SK-N-SH (cell line): Measurements from ENCODE around the gene CD300E.

Experiments used
- EZH2phosphoT487 ChIP-seq: fragments of 200-600 bp; sonication (generic); IDR thresholded peaks from 2 replicates; pipeline ENCODE4 v1.6.1; 2017; ENCODE audit warnings: low read depth, mixed run types, mild to moderate bottlenecking, antibody characterized with exemption, moderate library complexity, borderline replicate concordance
- POLR2AphosphoS5 ChIP-seq: IDR thresholded peaks from 2 replicates; pipeline ENCODE4 v1.6.1; 2012; ENCODE audit warnings: low read depth, low read length
- RAD21 ChIP-seq: IDR thresholded peaks from 2 replicates; pipeline ENCODE4 v1.6.1; 2012; ENCODE audit warnings: mild to moderate bottlenecking, low read length

GRCh38 chr17:74616696-74617095, 6.8 kb downstream of the CD300E start:
- TF ChIP-seq RAD21 (no peak), POLR2AphosphoS5 (no peak), EZH2phosphoT487 (no peak)
